Measurements from ENCODE around the gene ZNF513. TPM values are rescaled to one million over a fixed set of nuclear protein-coding genes. Genes with fewer than 3 reads are reported as not detected.

The ZNF513 gene
- polyA plus RNA-seq, 2 of the 4 experiments (the other 2 are of a cell fraction), result 10.8 to 22.7 TPM

- DNase-seq (ENCODE audit: low read depth in 1 of 2, low spot score in 1 of 2) (peak; percentile 29 to 35), FAIRE-seq (no peak), ATAC-seq (peak; percentile 73 to 76)
- ChIA-PET CTCF (interaction anchor here (0.6 to 5.3 kb wide), 17 partner anchors 8 to 281 kb away, joined by 3 to 72 read pairs (median 4); partner anchors contain the start of genes NRBP1, SLC4A1AP and SUPT7L), POLR2A (interaction anchor here (0.9 to 3.1 kb wide), 11 partner anchors 8 to 255 kb away, joined by 3 to 78 read pairs (median 6); partner anchors contain the start of genes CCDC121, GPN1, NRBP1 and SLC4A1AP)
- TF ChIP-seq FOXS1 (CRISPR knock-in tag; IDR thresholded peaks at IDR 0.05) (no peak), JUN (IDR thresholded peaks at IDR 0.05) (no peak), FOSL2 (IDR thresholded peaks at IDR 0.05) (no peak), FOSL2 (CRISPR knock-in tag; IDR thresholded peaks at IDR 0.05) (no peak), PHF8 (IDR thresholded peaks at IDR 0.05; ENCODE audit: borderline replicate concordance, low read depth) (0 out of 2 replicates have a peak, but pooled peaks have one; percentile 73), KDM1A (IDR thresholded peaks at IDR 0.05; ENCODE audit: low read depth) (no peak)
- peaks cover 26% of the 10 kb centered on the region; the same call in 2 of the 3 replicates for H3K4me1 ChIP-seq
- H3K4me3 ChIP-seq, result peak overlapping the region; percentile 87
- no peaks in the 10 kb centered on the region for H3K9me3 ChIP-seq
- H3K27ac ChIP-seq, result peak overlapping the region; percentile 90 to 92
- WGBS (ENCODE audit: missing lambda C conversion rate), result 1% methylated on average over 11 of the region's 33 CpGs
- H3K4me2 ChIP-seq, result peak overlapping the region; percentile 89
These were observed 28.2 kb upstream of the ZNF513 start for GRCh38 chr2:27408601-27409320.

DNA sequence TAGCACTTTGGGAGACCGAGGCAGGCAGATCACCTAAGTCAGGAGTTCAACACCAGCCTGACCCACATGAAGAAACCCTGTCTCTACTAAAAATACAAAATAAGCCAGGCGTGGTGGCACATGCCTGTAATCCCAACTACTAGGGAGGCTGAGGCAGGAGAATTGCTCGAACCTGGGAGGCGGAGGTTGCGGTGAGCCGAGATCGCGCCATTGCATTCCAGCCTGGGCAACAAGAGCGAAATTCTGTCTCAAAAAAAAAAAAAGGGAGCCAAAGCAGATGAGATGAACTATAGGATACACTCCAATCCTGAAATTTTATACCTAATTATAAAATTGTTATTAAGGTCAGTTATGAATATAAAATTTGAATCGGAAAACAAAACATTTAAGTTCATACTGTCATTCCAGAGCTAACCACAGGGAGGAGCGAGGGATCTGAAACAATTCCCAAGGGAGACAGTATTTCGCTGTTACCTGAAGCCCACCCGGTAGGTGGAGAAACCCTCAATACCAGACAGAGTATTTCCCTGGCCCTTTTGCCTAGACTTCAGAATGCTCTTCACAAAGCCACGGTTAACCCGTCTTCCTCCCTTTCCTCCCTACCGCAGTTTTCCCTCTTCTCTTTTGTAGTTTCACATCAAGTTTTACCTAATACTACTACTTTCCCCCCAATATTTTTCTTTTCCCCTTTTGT is 27.4 kb upstream of the ZNF513 start:
- FAIRE-seq, result no peak
- WGBS (ENCODE audit: missing lambda C conversion rate), result 43% methylated on average over 16 of the region's 16 CpGs
- CTCF ChIA-PET, result interaction anchor here (0.6 to 5.3 kb wide), 18 partner anchors 9 to 275 kb away, joined by 3 to 72 read pairs (median 4); partner anchors contain the start of genes CCDC121, GPN1, NRBP1 and SLC4A1AP
- Histone ChIP-seq H3K4me3 (peak overlapping the region; percentile 87), H3K9me3 (no peaks in the 10 kb centered on the region), H3K27ac (peak overlapping the region; percentile 49 to 90; a peak in 3 of 6 replicates), H3K4me2 (peak overlapping the region; percentile 89), H3K4me1 (peaks cover 25% of the 10 kb centered on the region; the same call in 2 of the 3 replicates)
- POLR2A ChIA-PET, result interaction anchor here (0.6 to 3.1 kb wide), 4 partner anchors 21 to 983 kb away, joined by 3 to 78 read pairs (median 10); partner anchors contain the start of genes NRBP1 and ZNF513
- TF ChIP-seq RAD21 (conservative IDR thresholded peaks at IDR 0.05 in 1 of 2, IDR thresholded peaks at IDR 0.05 in 1 of 2) (peak; percentile 66 to 74), SMC3 (IDR thresholded peaks at IDR 0.05) (peak; percentile 73), CTCF (IDR thresholded peaks at IDR 0.05) (peak; percentile 74), EHF (CRISPR knock-in tag; IDR thresholded peaks at IDR 0.05) (no peak)
- TF ChIP-seq, protein P1, sequence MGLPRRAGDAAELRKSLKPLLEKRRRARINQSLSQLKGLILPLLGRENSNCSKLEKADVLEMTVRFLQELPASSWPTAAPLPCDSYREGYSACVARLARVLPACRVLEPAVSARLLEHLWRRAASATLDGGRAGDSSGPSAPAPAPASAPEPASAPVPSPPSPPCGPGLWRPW (IDR thresholded peaks at IDR 0.05), result no peak
- ATAC-seq, result peak in 1 of 2 experiments; percentile 14; a peak in 1 of 6 replicates
- DNase-seq (ENCODE audit: low read depth in 1 of 2, low spot score in 1 of 2), result peak; percentile 75 to 78

DNA sequence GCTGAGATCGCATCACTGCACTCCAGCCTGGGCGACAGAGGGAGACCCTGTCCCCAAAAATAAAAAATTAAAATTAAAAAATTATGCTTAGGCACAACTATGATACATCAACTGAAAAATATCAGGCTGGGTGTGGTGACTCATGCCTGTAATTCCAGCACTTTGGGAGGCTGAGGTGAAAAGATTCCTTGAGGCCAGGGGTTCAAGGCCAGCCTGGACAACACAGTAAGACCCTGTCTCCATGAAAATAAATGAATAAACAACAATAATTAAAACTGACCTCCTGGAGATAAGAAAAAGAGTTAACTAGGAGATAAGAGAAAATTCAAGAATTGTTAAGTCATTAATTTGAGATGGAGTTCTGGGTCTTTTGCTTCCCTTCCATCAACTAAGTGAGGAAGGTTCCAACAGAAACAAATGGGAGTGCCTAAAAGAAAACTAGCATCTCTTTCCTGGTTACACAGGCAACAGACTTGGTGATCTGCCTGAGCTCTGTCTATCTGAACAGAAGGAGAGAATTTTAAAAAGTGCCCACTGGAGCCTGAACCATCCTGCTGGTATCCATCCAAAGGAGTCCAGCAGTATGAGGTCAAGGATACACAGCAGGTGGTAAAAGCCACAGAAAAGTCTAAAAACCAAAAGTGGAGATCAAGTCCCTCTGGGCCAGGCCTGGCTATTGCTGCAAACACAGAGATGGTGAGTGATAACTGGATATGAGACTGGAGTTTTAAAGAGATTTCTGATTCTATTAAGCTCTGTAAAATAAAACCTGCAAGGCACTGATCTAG is 20.0 kb upstream of the ZNF513 start:
- 92% methylated on average over 2 of the region's 2 CpGs for WGBS (ENCODE audit: missing lambda C conversion rate)
- FAIRE-seq (no peak), ATAC-seq (no peak), DNase-seq (ENCODE audit: low read depth in 1 of 2, low spot score in 1 of 2) (no peak)
- Histone ChIP-seq H3K4me1 (0 out of 3 replicates have a peak, but pooled peaks cover 3% of the 10 kb centered on the region), H3K27ac (no peak overlapping the region), H3K9me3 (no peaks in the 10 kb centered on the region), H3K4me3 (no peak overlapping the region), H3K4me2 (no peak overlapping the region)
- ChIA-PET POLR2A (interaction anchor here (1.0 kb wide), 1 partner anchor 9 kb away, joined by 4 read pairs; the partner anchor contains the start of gene PPM1G), CTCF (interaction anchor here (1.5 to 2.4 kb wide), 2 partner anchors 9 to 16 kb away, joined by 4 to 7 read pairs; partner anchors contain the start of gene PPM1G)
- no peak for TF ChIP-seq ZSCAN20 (CRISPR knock-in tag; IDR thresholded peaks at IDR 0.05)
- no peak for TF ChIP-seq FOSL2 (IDR thresholded peaks at IDR 0.05)
- TF ChIP-seq FOSL2 (CRISPR knock-in tag; IDR thresholded peaks at IDR 0.05), result peak; percentile 32; the same call in 1 of the 2 replicates
- no peak for TF ChIP-seq REST (IDR thresholded peaks at IDR 0.05)
- no peak for TF ChIP-seq TP53 (CRISPR knock-in tag; IDR thresholded peaks at IDR 0.05)
- no peak for TF ChIP-seq EHMT2 (IDR thresholded peaks at IDR 0.05; ENCODE audit: low read depth)
- no peak for TF ChIP-seq NPAS2 (CRISPR knock-in tag; IDR thresholded peaks at IDR 0.05; ENCODE audit: borderline replicate concordance)

Measured in A549 (cell line).